ENCODE data around the gene DLGAP1. TPM values are rescaled to one million over a fixed set of nuclear protein-coding genes. Genes with fewer than 3 reads are reported as not detected.
A peak's percentile ranks its signal among the peaks of the same experiment; 100 is the strongest.

The DLGAP1 gene
- total and polyA plus RNA-seq, 2 of the 8 experiments (the other 6 are each of a cell fraction or from before 2014, with no cell fraction given) = 11.8 to 16.9 TPM

DNA sequence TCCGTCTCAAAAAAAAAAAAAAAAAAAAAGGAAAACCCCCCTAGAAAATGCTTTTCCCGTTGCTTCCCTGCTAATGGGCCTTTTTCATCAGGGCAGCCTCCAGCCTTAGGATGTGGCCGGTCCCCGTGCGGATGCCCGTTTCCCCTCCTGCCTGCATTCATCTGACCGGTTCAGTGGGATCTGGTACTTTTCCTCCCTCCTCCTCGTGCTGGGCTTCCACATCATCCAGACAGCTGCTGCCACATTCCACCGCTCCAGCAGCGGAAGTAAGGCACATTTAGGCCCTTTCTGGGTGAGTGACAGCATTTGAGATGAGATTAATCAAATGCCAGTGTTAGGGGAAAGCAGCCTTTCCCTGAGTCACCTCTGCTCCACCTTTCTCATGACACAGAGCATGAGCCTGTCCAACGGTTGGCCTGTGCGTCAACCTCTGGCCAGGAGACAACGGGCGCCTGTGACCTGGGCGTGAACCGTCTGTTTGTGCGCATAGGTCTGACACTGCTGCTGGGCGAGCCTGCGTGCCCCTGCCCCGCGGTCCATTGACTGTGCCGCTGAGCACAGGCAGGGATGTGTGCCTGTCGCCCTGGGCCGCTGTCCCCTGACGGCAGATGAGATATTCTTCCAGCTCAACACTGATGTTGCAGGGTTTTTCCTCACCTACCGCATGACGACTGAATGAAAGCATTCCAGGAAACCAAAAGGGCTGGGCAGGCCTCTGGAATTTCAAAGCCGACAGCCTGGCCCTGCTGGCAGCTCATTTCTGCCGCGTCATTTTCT is 831.1 kb downstream of the DLGAP1 start:
- Histone ChIP-seq H3K9me3 (ENCODE audit: insufficient read depth in 2 of 2, low read depth in 1 of 2, low read length in 1 of 2) (peaks cover 0 to 2% of the 10 kb centered on the region in 2 experiments; a peak in 1 of 4 replicates), H3K27ac (ENCODE audit: low read depth, low read length) (peak overlapping the region; percentile 48; the same call in 1 of the 2 replicates), H2AFZ (ENCODE audit: low read length) (no peak overlapping the region), H3K4ac (replicated peaks; ENCODE audit: insufficient read length, low read depth, low read length) (peak overlapping the region; percentile 89), H3K4me2 (ENCODE audit: insufficient read depth in 1 of 2, low read depth in 2 of 2, low read length in 2 of 2) (peak overlapping the region; percentile 31 to 52), H4K20me1 (replicated peaks in 1 of 2; ENCODE audit: control insufficient read depth in 1 of 2, insufficient read depth in 2 of 2, low read length in 2 of 2) (no peaks in the 10 kb centered on the region), H2BK5ac (ENCODE audit: low read depth, low read length) (peak overlapping the region; percentile 97), H3K4me3 (ENCODE audit: extremely low read depth in 1 of 4, insufficient read depth in 2 of 4, low read depth in 3 of 4, low read length in 4 of 4) (no peak overlapping the region), H3K23me2 (ENCODE audit: low read depth, low read length) (no peaks in the 10 kb centered on the region), H3K36me3 (ENCODE audit: control insufficient read depth in 2 of 4, insufficient read depth in 4 of 4, low read length in 3 of 4) (no peaks in the 10 kb centered on the region), H3K18ac (ENCODE audit: extremely low read depth, low read length) (peak overlapping the region; percentile 95), H2BK15ac (ENCODE audit: low read length) (peak overlapping the region; percentile 85; the same call in 1 of the 2 replicates), H4K91ac (replicated peaks; ENCODE audit: insufficient read length, low read length) (peak overlapping the region; percentile 95), H3K27me3 (replicated peaks in 1 of 4; ENCODE audit: control insufficient read depth in 3 of 4, extremely low read depth in 1 of 4, insufficient read depth in 3 of 4, low read length in 3 of 4) (no peaks in the 10 kb centered on the region), H4K8ac (ENCODE audit: extremely low read depth, insufficient read depth, low read length) (peak overlapping the region; percentile 90), H3K9ac (replicated peaks in 1 of 4; ENCODE audit: extremely low read depth in 1 of 4, low read depth in 3 of 4, low read length in 3 of 4) (peak overlapping the region in 2 of 4 experiments; percentile 6 to 45; a peak in 2 of 7 replicates), H3K56ac (replicated peaks; ENCODE audit: insufficient read length, low read depth, low read length) (no peak overlapping the region), H2BK20ac (ENCODE audit: low read length) (peak overlapping the region; percentile 82), H3K79me2 (ENCODE audit: control insufficient read depth in 1 of 2, insufficient read depth in 2 of 2, low read length in 2 of 2) (no peaks in the 10 kb centered on the region), H2BK120ac (replicated peaks; ENCODE audit: low read depth, low read length) (peak overlapping the region; percentile 57), H2BK12ac (ENCODE audit: low read depth, low read length) (peak overlapping the region; percentile 100), H3K79me1 (ENCODE audit: low read depth, low read length) (no peaks in the 10 kb centered on the region), H4K5ac (ENCODE audit: insufficient read length, low read depth, low read length) (peak overlapping the region; percentile 35), H3K4me1 (replicated peaks in 1 of 4; ENCODE audit: control insufficient read depth in 3 of 4, insufficient read depth in 4 of 4, low read length in 3 of 4) (peaks cover 9 to 21% (median 11%) of the 10 kb centered on the region in 4 experiments), H2AK5ac (ENCODE audit: low read depth, low read length) (peak overlapping the region; percentile 57; the same call in 1 of the 2 replicates), H3K23ac (ENCODE audit: insufficient read length) (no peak overlapping the region), H3K14ac (ENCODE audit: insufficient read length) (no peak overlapping the region)
- ChIA-PET CTCF (ENCODE audit: partially characterized antibody) (interaction anchor here (0.6 to 4.5 kb wide), 8 partner anchors 8 to 326 kb away, joined by 3 to 29 read pairs (median 3); no protein-coding TSS in a partner anchor), POLR2A (ENCODE audit: partially characterized antibody) (interaction anchor here (0.9 to 2.3 kb wide), 7 partner anchors 13 to 327 kb away, joined by 3 to 29 read pairs (median 5); no protein-coding TSS in a partner anchor)
- FAIRE-seq (no peak), DNase-seq (ENCODE audit: low read depth in 1 of 2, low spot score in 2 of 2) (peak in 1 of 2 experiments; percentile 65)
- WGBS, 2 experiments (ENCODE audit: extremely low coverage in 1 of 2, insufficient coverage in 1 of 2, insufficient read length in 1 of 2, insufficient replicate concordance in 2 of 2, low coverage in 1 of 2, low lambda C conversion rate in 2 of 2, missing lambda C conversion rate in 1 of 2) = 41% methylated on average over 24 of the region's 30 CpGs; no CpG with 5 or more reads in 1 of the 2 experiments
- TF ChIP-seq CREB1 (IDR thresholded peaks at IDR 0.05) (peak; percentile 24; the same call in 1 of the 2 replicates), EZH2 (IDR thresholded peaks at IDR 0.05; ENCODE audit: low read depth, low read length, severe bottlenecking) (no peak), SP4 (IDR thresholded peaks at IDR 0.05; ENCODE audit: low read length) (no peak), KDM1A (IDR thresholded peaks at IDR 0.05; ENCODE audit: borderline replicate concordance, low read length) (no peak), CBX8 (IDR thresholded peaks at IDR 0.05; ENCODE audit: borderline replicate concordance, low read depth, low read length) (no peak), BACH1 (IDR thresholded peaks at IDR 0.05; ENCODE audit: low read length) (peak; percentile 89), MAFK (IDR thresholded peaks at IDR 0.05; ENCODE audit: low read depth, low read length) (peak; percentile 71; the same call in 1 of the 2 replicates), CHD1 (IDR thresholded peaks at IDR 0.05; ENCODE audit: low read depth, low read length) (no peak), RAD21 (IDR thresholded peaks at IDR 0.05 in 1 of 2, conservative IDR thresholded peaks at IDR 0.05 in 1 of 2; ENCODE audit: low read depth in 2 of 2, low read length in 2 of 2) (no peak), JUN (IDR thresholded peaks at IDR 0.05; ENCODE audit: low read depth, low read length) (no peak), BRCA1 (IDR thresholded peaks at IDR 0.05; ENCODE audit: low read depth, low read length) (no peak), RBBP5 (IDR thresholded peaks at IDR 0.05; ENCODE audit: borderline replicate concordance, low read depth, low read length) (no peak)
